ENCODE measurements around the gene KCTD3.

GRCh38 chr1:215601276-215601675, 34.2 kb downstream of the KCTD3 start:
- TF ChIP-seq POLR2A (IDR thresholded peaks at IDR 0.05) (no peak), CTCF (IDR thresholded peaks at IDR 0.05) (no peak)

Data from thyroid gland (tissue), 4 donors.